ENCODE results near the gene BAMBI. TPM values are rescaled to one million over a fixed set of nuclear protein-coding genes. Genes with fewer than 3 reads are reported as not detected.

The BAMBI gene
- total RNA-seq, 4 donors from 2014 or later, result 0.53 to 10.7 (median 2.5) TPM; not detected in 1

DNA sequence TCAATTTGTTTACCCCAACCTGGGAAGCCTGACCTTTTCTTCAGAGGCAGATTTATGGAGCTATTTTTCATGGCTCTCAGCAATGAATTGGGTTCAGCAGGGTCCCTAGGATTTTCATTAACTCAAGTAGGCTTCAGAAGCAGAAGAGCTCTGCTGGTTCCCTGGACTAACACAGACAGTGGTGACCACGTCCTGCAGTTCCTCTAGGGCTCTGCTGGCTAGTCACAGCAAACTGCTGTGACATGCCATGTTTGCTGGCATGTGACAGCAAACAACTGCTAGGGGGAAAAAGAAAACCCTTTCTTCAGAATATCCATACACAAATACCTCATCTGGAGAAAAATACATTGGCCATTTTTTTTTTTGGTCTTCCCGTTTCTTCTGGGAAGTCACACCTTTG lies 13.2 kb downstream of the BAMBI start:
- no peaks in the 10 kb centered on the region for H3K9me3 ChIP-seq
- DNase-seq, result no peak
- no peaks in the 10 kb centered on the region for H3K36me3 ChIP-seq
- H3K4me3 ChIP-seq, result no peak overlapping the region
- no peaks in the 10 kb centered on the region for H3K4me1 ChIP-seq
- TF ChIP-seq CTCF (IDR thresholded peaks at IDR 0.05) (no peak), POLR2A (IDR thresholded peaks at IDR 0.05) (no peak)
- no peak overlapping the region for H3K27ac ChIP-seq
- H3K27me3 ChIP-seq, result no peaks in the 10 kb centered on the region

GRCh38 chr10:28691187-28691694 lies 13.9 kb downstream of the BAMBI start:
- H3K27me3 ChIP-seq, result no peaks in the 10 kb centered on the region
- no peaks in the 10 kb centered on the region for H3K4me1 ChIP-seq
- H3K36me3 ChIP-seq, result no peaks in the 10 kb centered on the region
- H3K27ac ChIP-seq, result no peak overlapping the region
- no peaks in the 10 kb centered on the region for H3K9me3 ChIP-seq
- no peak overlapping the region for H3K4me3 ChIP-seq
- DNase-seq, result no peak
- TF ChIP-seq CTCF (IDR thresholded peaks at IDR 0.05) (no peak), POLR2A (IDR thresholded peaks at IDR 0.05) (no peak)

- DNase-seq, result no peak
- Histone ChIP-seq H3K27ac (no peak overlapping the region), H3K9me3 (no peaks in the 10 kb centered on the region), H3K4me3 (no peak overlapping the region), H3K4me1 (no peaks in the 10 kb centered on the region), H3K36me3 (no peaks in the 10 kb centered on the region), H3K27me3 (no peaks in the 10 kb centered on the region)
- no peak for TF ChIP-seq POLR2A (IDR thresholded peaks at IDR 0.05)
- no peak for TF ChIP-seq CTCF (IDR thresholded peaks at IDR 0.05)
Measured at GRCh38 chr10:28692050-28692449, 14.7 kb downstream of the BAMBI start.

DNA sequence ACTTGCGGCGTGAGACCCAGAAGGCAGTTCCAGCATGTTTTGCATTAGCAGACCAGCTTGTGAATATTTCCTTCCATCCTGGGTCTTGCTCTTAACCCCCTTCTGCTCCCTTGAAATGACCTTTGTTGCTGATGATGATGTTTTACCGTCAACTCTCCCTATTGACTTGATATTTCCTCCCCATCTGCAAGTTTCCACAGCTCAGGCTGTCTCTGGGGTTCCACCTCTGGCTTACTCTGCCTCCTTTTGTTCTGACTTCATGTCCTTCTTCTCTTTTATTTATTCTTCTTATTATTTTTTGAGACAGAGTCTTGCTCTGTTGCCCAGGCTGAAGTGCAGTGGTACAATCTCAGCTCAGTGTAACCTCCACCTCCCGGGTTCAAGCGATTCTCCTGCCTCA lies 17.2 kb downstream of the BAMBI start:
- no peak for TF ChIP-seq CTCF (IDR thresholded peaks at IDR 0.05)
- TF ChIP-seq POLR2A (IDR thresholded peaks at IDR 0.05), result no peak
- Histone ChIP-seq H3K27me3 (no peaks in the 10 kb centered on the region), H3K4me1 (no peaks in the 10 kb centered on the region), H3K4me3 (no peak overlapping the region), H3K27ac (no peak overlapping the region), H3K36me3 (no peaks in the 10 kb centered on the region), H3K9me3 (no peaks in the 10 kb centered on the region)
- no peak for DNase-seq

DNA sequence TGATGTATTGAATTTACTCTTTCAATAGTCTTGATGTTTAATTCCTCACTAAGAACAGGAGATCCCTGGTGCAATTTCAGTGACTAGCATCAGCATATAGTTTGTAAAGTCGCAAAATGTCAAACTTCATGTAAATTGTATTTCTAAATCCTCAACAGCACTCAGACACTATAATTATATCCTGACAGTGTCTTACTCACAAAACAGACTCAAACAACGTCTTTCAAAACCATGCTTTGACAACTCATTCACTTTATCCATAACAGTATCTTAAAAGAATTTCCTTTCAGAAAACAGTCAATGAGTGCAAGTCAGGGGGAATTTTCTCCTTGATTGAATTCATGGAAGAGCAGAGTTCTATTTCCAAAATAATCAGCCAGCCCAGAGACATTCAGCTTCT lies 20.8 kb downstream of the BAMBI start:
- Histone ChIP-seq H3K27ac (no peak overlapping the region), H3K4me1 (no peaks in the 10 kb centered on the region), H3K4me3 (no peak overlapping the region), H3K36me3 (no peaks in the 10 kb centered on the region), H3K9me3 (no peaks in the 10 kb centered on the region), H3K27me3 (no peaks in the 10 kb centered on the region)
- TF ChIP-seq CTCF (IDR thresholded peaks at IDR 0.05), result no peak
- no peak for TF ChIP-seq POLR2A (IDR thresholded peaks at IDR 0.05)
- no peak for DNase-seq
